Measurements from ENCODE around the gene ZKSCAN4. TPM values are rescaled to one million over a fixed set of nuclear protein-coding genes. Genes with fewer than 3 reads are reported as not detected.

Gene ZKSCAN4
- total RNA-seq, 4 donors from 2014 or later = 4.4 to 6.4 (median 5.9) TPM

DNA sequence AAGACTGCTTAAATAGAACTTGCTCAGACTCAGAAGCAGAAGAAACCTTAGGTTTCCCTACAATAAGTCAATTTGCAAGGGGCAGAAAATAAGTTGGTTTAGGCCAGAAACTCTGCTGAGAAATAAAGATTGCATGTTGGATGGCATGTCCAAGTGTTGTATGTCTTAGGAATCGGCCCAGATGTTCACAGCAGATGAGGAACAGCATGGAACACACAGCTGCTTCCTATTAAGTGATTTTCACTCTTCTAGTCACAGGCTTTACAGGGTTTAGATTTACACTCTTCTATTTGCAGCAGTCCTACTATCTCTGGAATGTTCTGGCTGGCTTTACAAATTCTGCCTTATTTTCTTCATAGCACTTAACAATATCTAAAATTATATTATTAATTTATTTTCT, 3.2 kb downstream of the ZKSCAN4 start:
- no peak for DNase-seq (ENCODE audit: low spot score in 2 of 2)
- TF ChIP-seq POLR2A (IDR thresholded peaks at IDR 0.05) = no peak
- TF ChIP-seq, protein P1, sequence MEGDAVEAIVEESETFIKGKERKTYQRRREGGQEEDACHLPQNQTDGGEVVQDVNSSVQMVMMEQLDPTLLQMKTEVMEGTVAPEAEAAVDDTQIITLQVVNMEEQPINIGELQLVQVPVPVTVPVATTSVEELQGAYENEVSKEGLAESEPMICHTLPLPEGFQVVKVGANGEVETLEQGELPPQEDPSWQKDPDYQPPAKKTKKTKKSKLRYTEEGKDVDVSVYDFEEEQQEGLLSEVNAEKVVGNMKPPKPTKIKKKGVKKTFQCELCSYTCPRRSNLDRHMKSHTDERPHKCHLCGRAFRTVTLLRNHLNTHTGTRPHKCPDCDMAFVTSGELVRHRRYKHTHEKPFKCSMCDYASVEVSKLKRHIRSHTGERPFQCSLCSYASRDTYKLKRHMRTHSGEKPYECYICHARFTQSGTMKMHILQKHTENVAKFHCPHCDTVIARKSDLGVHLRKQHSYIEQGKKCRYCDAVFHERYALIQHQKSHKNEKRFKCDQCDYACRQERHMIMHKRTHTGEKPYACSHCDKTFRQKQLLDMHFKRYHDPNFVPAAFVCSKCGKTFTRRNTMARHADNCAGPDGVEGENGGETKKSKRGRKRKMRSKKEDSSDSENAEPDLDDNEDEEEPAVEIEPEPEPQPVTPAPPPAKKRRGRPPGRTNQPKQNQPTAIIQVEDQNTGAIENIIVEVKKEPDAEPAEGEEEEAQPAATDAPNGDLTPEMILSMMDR (IDR thresholded peaks at IDR 0.05) = no peak
- intact Hi-C loops (cut with DNase I; ENCODE audit: low total_unique reads) = no loop called here
- WGBS, 2 donors = 61 to 78% methylated on average over 1 of the region's 1 CpG
- no peak overlapping the region for H3K4me3 ChIP-seq (ENCODE audit: low read depth, poor library complexity, severe bottlenecking)

DNA sequence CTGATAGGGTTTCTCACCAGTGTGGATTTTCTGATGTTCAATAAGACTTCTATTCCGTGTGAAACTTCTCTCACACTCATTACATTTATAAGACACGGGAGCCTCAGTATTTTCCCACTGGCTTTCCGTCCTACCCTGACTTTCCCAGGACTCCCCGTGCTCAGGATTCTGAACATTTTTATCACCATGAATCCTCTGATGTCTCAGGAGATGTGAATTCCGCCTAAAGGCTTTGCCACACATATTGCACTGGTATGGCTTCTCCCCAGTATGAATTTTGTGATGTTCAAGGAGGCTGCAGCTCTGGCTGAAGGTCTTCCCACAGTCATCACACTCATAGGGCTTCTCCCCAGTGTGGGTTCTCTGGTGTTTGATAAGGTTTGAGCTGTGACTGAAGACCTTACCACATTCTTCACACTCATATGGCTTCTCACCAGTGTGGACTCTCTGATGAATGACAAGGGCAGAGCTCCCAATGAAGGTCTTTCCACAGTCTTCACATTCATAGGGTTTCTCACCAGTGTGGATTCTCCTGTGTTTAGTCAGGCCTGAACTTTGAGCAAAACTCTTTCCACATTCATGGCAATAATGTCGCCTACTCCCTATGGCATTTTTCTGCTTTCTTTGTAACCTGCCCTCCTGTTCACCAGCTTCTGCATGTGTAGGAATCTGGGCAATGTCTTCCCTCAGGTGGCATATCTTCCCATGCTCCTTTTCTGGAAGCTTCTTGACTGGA, 6.7 kb downstream of the ZKSCAN4 start:
- intact Hi-C loops (cut with DNase I; ENCODE audit: low total_unique reads) = no loop called here
- 90 to 92% methylated on average over 6 of the region's 6 CpGs for WGBS, 2 donors
- TF ChIP-seq, protein P1 (IDR thresholded peaks at IDR 0.05) = no peak
- no peak for TF ChIP-seq POLR2A (IDR thresholded peaks at IDR 0.05)
- no peak overlapping the region for H3K4me3 ChIP-seq (ENCODE audit: low read depth, poor library complexity, severe bottlenecking)
- DNase-seq (ENCODE audit: low spot score in 2 of 2) = no peak

DNA sequence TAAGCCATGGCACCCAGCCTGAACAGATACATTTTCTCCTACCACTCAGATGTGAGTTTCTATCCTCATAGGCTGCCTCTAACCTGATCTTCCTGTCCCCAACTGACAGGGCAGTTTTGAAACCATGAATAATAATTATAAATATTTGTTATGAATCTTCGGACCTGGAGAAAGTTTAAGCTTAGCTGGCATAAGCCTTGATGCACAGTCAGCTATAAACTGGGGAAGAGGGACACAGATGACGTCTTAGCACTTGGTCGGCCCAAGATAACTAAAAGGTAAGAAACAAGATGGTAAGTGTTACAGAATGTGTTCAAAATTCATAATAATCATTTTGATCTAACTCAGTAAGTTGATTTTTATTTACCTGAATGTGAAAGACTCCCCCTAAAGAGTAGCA, 8.1 kb downstream of the ZKSCAN4 start:
- no peak for DNase-seq (ENCODE audit: low spot score in 2 of 2)
- 91 to 97% methylated on average over 3 of the region's 3 CpGs for WGBS, 2 donors
- no peak overlapping the region for H3K4me3 ChIP-seq (ENCODE audit: low read depth, poor library complexity, severe bottlenecking)
- intact Hi-C loops (cut with DNase I; ENCODE audit: low total_unique reads) = no loop called here
- TF ChIP-seq, protein P1 (IDR thresholded peaks at IDR 0.05) = no peak
- TF ChIP-seq POLR2A (IDR thresholded peaks at IDR 0.05) = no peak

DNA sequence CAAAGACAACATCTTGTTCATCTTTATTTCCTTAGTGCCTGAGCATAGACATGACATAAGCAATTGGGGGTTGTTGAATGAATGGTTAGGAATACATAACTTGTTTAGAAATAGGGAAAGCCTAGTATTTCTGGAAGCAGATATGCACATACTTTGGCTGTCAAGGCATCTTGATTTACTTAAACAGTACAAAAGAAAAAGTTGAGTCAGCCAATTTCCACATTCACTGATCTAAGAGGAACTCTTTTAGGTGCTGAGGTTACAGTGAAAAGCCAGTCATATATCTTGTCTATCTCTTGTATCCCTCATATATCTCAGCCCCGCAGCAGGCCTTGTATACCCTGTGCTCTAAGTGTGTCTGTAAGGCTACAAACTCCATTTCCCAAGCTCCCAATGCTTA, 11.6 kb downstream of the ZKSCAN4 start:
- DNase-seq (ENCODE audit: low spot score in 2 of 2) = no peak
- intact Hi-C loops (cut with DNase I; ENCODE audit: low total_unique reads) = no loop called here
- WGBS, 2 donors = 78 to 90% methylated on average over 1 of the region's 1 CpG
- TF ChIP-seq, protein P1 (IDR thresholded peaks at IDR 0.05) = no peak
- TF ChIP-seq POLR2A (IDR thresholded peaks at IDR 0.05) = no peak
- no peak overlapping the region for H3K4me3 ChIP-seq (ENCODE audit: low read depth, poor library complexity, severe bottlenecking)

DNA sequence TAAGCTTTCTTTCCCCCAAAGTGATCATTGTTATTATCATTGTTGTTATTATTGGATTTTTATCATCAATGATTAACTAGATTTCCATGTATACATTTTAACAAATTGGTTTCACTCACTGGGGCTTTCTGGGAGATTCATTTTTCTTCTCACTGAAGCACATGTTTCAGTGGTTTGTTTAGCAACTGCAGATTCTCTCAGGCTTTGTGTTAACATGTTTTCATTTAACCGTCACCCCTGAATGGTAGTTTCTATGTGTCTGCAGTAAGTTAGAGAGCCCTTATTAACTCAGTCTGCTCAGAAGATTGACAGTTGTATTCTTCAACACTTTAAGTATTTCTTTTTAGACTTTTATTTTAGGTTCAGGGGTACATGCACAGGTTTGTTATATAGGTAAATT, 12.4 kb downstream of the ZKSCAN4 start:
- no peak for DNase-seq (ENCODE audit: low spot score in 2 of 2)
- intact Hi-C loops (cut with DNase I; ENCODE audit: low total_unique reads) = no loop called here
- H3K4me3 ChIP-seq (ENCODE audit: low read depth, poor library complexity, severe bottlenecking) = no peak overlapping the region
- WGBS, 2 donors = 58 to 83% methylated on average over 1 of the region's 1 CpG
- no peak for TF ChIP-seq POLR2A (IDR thresholded peaks at IDR 0.05)
- TF ChIP-seq, protein P1 (IDR thresholded peaks at IDR 0.05) = no peak
